Upper lobe of right lung (tissue), 1 donor: Measurements from ENCODE around the gene MAP6. TPM values are rescaled to one million over a fixed set of nuclear protein-coding genes. Genes with fewer than 3 reads are reported as not detected.

ENCODE experiments used
- ATAC-seq: fragments of 200-7000 bp; cut with Tn5 transposase; one replicate; pipeline ENCODE4 v1.9.1; 2020; ENCODE audit warnings: mild to moderate bottlenecking, moderate library complexity
- DNase-seq: peaks from one replicate; pipeline ENCODE4 v3.0.0-alpha.2; 2020
- H3K27ac ChIP-seq: fragments of 200-600 bp; one replicate; pipeline ENCODE4 v1.8.0; 2022
- H3K27me3 ChIP-seq: fragments of 200-600 bp; one replicate; pipeline ENCODE4 v1.8.0; 2022; ENCODE audit warnings: mild to moderate bottlenecking
- H3K36me3 ChIP-seq: fragments of 200-600 bp; one replicate; pipeline ENCODE4 v1.8.0; 2022
- H3K4me1 ChIP-seq: fragments of 200-600 bp; one replicate; pipeline ENCODE4 v1.8.0; 2022
- H3K4me3 ChIP-seq: fragments of 200-600 bp; one replicate; pipeline ENCODE4 v1.8.0; 2022; ENCODE audit warnings: mild to moderate bottlenecking
- H3K9me3 ChIP-seq: fragments of 200-600 bp; one replicate; pipeline ENCODE4 v1.8.0; 2022
- CTCF ChIP-seq: fragments of 200-600 bp; IDR thresholded peaks from one replicate; pipeline ENCODE4 v1.8.0; 2022; ENCODE audit warnings: antibody characterized with exemption
- intact Hi-C: fragments of 100-400 bp; cut with DNase I; formaldehyde crosslinking; loops from one replicate; pipeline ENCODE4 v1.11.0; 2022
- total RNA-seq: library from RNA; stranded (reverse); fragmentation: NEBNext Ultra II Directional; extraction: Animal tissue kit (Norgen Biotek cat#: 25700); gene quantifications from one replicate; pipeline ENCODE4 v1.2.1, GENCODE V29; 2021
- donor health status: DM: no; HTN: yes; CAD: no; lungs with severe emphysema.

MAP6 gene
- total RNA-seq, 1 donor from 2014 or later: 5.8 TPM

GRCh38 chr11:75665126-75665525 lies 3.7 kb downstream of the MAP6 start:
- no peaks in the 10 kb centered on the region for H3K36me3 ChIP-seq
- H3K4me3 ChIP-seq: no peak overlapping the region
- no peak overlapping the region for H3K27ac ChIP-seq
- H3K4me1 ChIP-seq: peaks cover 13% of the 10 kb centered on the region
- TF ChIP-seq CTCF: no peak
- intact Hi-C loops: no loop called here
- DNase-seq (no peak), ATAC-seq (no peak)
- no peaks in the 10 kb centered on the region for H3K9me3 ChIP-seq
- peaks cover 26% of the 10 kb centered on the region for H3K27me3 ChIP-seq

DNA sequence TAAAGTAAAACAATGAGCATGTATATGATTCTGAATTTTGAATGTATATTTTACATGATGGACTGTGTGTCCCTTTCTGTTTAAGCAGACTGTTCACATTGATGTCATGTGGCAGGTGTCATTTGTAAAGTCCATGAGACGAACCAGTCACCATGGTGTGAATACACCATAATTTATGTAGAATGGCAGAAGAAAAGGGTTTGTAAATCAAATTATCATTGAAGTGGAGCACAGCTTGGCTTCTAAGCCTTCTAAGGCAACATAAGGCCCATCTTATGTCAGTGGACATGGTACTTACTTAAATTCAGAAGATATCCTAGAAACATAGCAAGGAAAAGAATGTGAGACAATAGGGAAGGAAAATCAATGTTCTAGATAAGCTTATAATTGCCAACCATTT lies 4.4 kb downstream of the MAP6 start:
- no peaks in the 10 kb centered on the region for H3K36me3 ChIP-seq
- no peak for TF ChIP-seq CTCF
- DNase-seq: no peak
- H3K27me3 ChIP-seq: peaks cover 19% of the 10 kb centered on the region
- peaks cover 13% of the 10 kb centered on the region for H3K4me1 ChIP-seq
- intact Hi-C loops: no loop called here
- no peak for ATAC-seq
- no peak overlapping the region for H3K27ac ChIP-seq
- no peak overlapping the region for H3K4me3 ChIP-seq
- H3K9me3 ChIP-seq: no peaks in the 10 kb centered on the region

DNA sequence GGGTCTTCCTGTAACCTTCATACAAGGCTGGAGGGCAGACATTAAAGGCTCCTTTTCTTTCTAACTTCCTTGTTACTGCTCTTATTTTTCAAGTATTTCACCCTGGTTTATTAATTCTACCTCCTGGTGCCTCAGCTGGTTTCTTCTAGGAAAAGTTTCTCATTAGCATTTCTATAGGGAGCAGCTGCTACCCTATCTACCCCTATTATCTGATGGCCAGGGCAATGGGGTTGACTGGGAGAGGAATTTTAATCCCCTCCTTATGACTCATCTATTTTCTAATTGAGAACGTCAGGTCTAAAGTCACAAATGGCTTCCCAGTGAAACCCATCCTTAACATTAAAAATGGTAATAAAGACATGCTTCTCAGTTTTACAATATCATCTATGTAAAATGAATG lies 5.0 kb downstream of the MAP6 start:
- intact Hi-C loops: no loop called here
- Histone ChIP-seq H3K4me3 (no peak overlapping the region), H3K9me3 (no peaks in the 10 kb centered on the region), H3K27ac (no peak overlapping the region), H3K27me3 (peaks cover 14% of the 10 kb centered on the region), H3K36me3 (no peaks in the 10 kb centered on the region), H3K4me1 (peaks cover 11% of the 10 kb centered on the region)
- ATAC-seq (no peak), DNase-seq (no peak)
- no peak for TF ChIP-seq CTCF

DNA sequence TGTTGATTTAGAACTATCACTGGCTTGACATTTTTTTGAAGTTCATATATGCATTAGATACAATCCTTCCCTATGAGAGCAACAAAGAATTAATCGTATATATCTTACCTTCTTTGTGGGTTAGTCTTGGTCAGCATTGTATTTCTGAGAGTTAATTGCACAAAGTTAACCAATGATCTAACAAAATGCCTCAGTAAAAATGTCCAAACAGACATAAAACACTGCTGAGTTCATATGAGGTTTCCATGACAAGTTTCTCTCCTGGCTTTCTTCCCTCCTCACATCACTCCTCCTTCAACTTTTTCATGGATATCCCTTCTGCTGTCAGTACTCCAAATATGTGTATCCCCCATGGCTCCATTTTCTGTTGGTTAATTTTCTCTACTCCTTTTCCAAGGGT lies 9.0 kb downstream of the MAP6 start:
- no peak for DNase-seq
- Histone ChIP-seq H3K4me1 (no peaks in the 10 kb centered on the region), H3K27me3 (peaks cover 5% of the 10 kb centered on the region), H3K27ac (no peak overlapping the region), H3K36me3 (no peaks in the 10 kb centered on the region), H3K9me3 (no peaks in the 10 kb centered on the region), H3K4me3 (no peak overlapping the region)
- TF ChIP-seq CTCF: no peak
- no peak for ATAC-seq
- intact Hi-C loops: no loop called here

- intact Hi-C loops: no loop called here
- TF ChIP-seq CTCF: no peak
- no peaks in the 10 kb centered on the region for H3K4me1 ChIP-seq
- DNase-seq: no peak
- no peaks in the 10 kb centered on the region for H3K27me3 ChIP-seq
- no peaks in the 10 kb centered on the region for H3K9me3 ChIP-seq
- H3K36me3 ChIP-seq: no peaks in the 10 kb centered on the region
- ATAC-seq: no peak
- no peak overlapping the region for H3K4me3 ChIP-seq
- H3K27ac ChIP-seq: no peak overlapping the region
Observed at GRCh38 chr11:75656044-75656727, 12.7 kb downstream of the MAP6 start.

GRCh38 chr11:75655605-75656004 lies 13.2 kb downstream of the MAP6 start:
- no peak overlapping the region for H3K27ac ChIP-seq
- DNase-seq: no peak
- no peak for ATAC-seq
- H3K9me3 ChIP-seq: no peaks in the 10 kb centered on the region
- intact Hi-C loops: no loop called here
- TF ChIP-seq CTCF: no peak
- H3K4me3 ChIP-seq: no peak overlapping the region
- H3K36me3 ChIP-seq: no peaks in the 10 kb centered on the region
- H3K27me3 ChIP-seq: no peaks in the 10 kb centered on the region
- H3K4me1 ChIP-seq: no peaks in the 10 kb centered on the region
